ENCODE results near the gene HBP1. TPM values are rescaled to one million over a fixed set of nuclear protein-coding genes. Genes with fewer than 3 reads are reported as not detected.

The HBP1 gene
- total RNA-seq, 1 experiment from 2014 or later = 31.0 TPM

- Mint-ChIP-seq H3K27me3 (ENCODE audit: low read depth) (no peaks in the 10 kb centered on the region), H3K4me3 (no peak overlapping the region), H3K9me3 (no peaks in the 10 kb centered on the region), H3K36me3 (peaks cover 30% of the 10 kb centered on the region), H3K4me1 (no peaks in the 10 kb centered on the region), H3K27ac (no peak overlapping the region)
- ChIA-PET CTCF (interaction anchor here (1.2 to 2.1 kb wide), 3 partner anchors 19 to 247 kb away, joined by 4 to 6 read pairs (median 4); partner anchors contain the start of gene HBP1), POLR2A (interaction anchor here (1.2 kb wide), 1 partner anchor 27 kb away, joined by 4 read pairs; no protein-coding TSS in a partner anchor)
- DNase-seq (ENCODE audit: low spot score) (no peak), ATAC-seq (no peak)
- TF ChIP-seq ZNF138 (CRISPR knock-in tag; conservative IDR thresholded peaks at IDR 0.05) (no peak), TP53 (CRISPR knock-in tag; IDR thresholded peaks at IDR 0.05) (no peak), ELF4 (CRISPR knock-in tag; IDR thresholded peaks at IDR 0.05; ENCODE audit: low read depth) (no peak), IRF1 (CRISPR knock-in tag; IDR thresholded peaks at IDR 0.05) (no peak), HMGXB4 (CRISPR knock-in tag; IDR thresholded peaks at IDR 0.05) (no peak), FOXP1 (CRISPR knock-in tag; IDR thresholded peaks at IDR 0.05; ENCODE audit: borderline replicate concordance) (no peak), ZNF423 (CRISPR knock-in tag; IDR thresholded peaks at IDR 0.05) (no peak), ZNF317 (CRISPR knock-in tag; IDR thresholded peaks at IDR 0.05; ENCODE audit: borderline replicate concordance, low read depth) (no peak), MXD4 (CRISPR knock-in tag; IDR thresholded peaks at IDR 0.05; ENCODE audit: borderline replicate concordance) (no peak), MYBL2 (CRISPR knock-in tag; IDR thresholded peaks at IDR 0.05) (no peak), GRHL2 (CRISPR knock-in tag; IDR thresholded peaks at IDR 0.05; ENCODE audit: insufficient replicate concordance, severe bottlenecking) (no peak), FOXK1 (CRISPR knock-in tag; IDR thresholded peaks at IDR 0.05) (no peak), PRRX2 (CRISPR knock-in tag; IDR thresholded peaks at IDR 0.05) (no peak), STAT6 (CRISPR knock-in tag; conservative IDR thresholded peaks at IDR 0.05; ENCODE audit: low read depth) (no peak), ETV6 (CRISPR knock-in tag; IDR thresholded peaks at IDR 0.05) (no peak)
- TF ChIP-seq, protein P1, sequence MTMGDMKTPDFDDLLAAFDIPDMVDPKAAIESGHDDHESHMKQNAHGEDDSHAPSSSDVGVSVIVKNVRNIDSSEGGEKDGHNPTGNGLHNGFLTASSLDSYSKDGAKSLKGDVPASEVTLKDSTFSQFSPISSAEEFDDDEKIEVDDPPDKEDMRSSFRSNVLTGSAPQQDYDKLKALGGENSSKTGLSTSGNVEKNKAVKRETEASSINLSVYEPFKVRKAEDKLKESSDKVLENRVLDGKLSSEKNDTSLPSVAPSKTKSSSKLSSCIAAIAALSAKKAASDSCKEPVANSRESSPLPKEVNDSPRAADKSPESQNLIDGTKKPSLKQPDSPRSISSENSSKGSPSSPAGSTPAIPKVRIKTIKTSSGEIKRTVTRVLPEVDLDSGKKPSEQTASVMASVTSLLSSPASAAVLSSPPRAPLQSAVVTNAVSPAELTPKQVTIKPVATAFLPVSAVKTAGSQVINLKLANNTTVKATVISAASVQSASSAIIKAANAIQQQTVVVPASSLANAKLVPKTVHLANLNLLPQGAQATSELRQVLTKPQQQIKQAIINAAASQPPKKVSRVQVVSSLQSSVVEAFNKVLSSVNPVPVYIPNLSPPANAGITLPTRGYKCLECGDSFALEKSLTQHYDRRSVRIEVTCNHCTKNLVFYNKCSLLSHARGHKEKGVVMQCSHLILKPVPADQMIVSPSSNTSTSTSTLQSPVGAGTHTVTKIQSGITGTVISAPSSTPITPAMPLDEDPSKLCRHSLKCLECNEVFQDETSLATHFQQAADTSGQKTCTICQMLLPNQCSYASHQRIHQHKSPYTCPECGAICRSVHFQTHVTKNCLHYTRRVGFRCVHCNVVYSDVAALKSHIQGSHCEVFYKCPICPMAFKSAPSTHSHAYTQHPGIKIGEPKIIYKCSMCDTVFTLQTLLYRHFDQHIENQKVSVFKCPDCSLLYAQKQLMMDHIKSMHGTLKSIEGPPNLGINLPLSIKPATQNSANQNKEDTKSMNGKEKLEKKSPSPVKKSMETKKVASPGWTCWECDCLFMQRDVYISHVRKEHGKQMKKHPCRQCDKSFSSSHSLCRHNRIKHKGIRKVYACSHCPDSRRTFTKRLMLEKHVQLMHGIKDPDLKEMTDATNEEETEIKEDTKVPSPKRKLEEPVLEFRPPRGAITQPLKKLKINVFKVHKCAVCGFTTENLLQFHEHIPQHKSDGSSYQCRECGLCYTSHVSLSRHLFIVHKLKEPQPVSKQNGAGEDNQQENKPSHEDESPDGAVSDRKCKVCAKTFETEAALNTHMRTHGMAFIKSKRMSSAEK (CRISPR knock-in tag; IDR thresholded peaks at IDR 0.05; ENCODE audit: borderline replicate concordance) = no peak
- TF ChIP-seq, protein P2, sequence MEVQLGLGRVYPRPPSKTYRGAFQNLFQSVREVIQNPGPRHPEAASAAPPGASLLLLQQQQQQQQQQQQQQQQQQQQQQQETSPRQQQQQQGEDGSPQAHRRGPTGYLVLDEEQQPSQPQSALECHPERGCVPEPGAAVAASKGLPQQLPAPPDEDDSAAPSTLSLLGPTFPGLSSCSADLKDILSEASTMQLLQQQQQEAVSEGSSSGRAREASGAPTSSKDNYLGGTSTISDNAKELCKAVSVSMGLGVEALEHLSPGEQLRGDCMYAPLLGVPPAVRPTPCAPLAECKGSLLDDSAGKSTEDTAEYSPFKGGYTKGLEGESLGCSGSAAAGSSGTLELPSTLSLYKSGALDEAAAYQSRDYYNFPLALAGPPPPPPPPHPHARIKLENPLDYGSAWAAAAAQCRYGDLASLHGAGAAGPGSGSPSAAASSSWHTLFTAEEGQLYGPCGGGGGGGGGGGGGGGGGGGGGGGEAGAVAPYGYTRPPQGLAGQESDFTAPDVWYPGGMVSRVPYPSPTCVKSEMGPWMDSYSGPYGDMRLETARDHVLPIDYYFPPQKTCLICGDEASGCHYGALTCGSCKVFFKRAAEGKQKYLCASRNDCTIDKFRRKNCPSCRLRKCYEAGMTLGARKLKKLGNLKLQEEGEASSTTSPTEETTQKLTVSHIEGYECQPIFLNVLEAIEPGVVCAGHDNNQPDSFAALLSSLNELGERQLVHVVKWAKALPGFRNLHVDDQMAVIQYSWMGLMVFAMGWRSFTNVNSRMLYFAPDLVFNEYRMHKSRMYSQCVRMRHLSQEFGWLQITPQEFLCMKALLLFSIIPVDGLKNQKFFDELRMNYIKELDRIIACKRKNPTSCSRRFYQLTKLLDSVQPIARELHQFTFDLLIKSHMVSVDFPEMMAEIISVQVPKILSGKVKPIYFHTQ (CRISPR knock-in tag; IDR thresholded peaks at IDR 0.05) = no peak
These were observed 25.2 kb downstream of the HBP1 start for GRCh38 chr7:107194052-107194451.
